Hepatic stellate cell (primary cell): ENCODE data around the gene DENND10.
"Not testable (repeated sequence)": the region's sequence is repeated elsewhere in the genome, so short reads cannot be mapped to it uniquely, and the experiment has no call there.

Source experiments
- DNase-seq: peaks from one replicate; pipeline ENCODE4 v3.0.0; 2011; ENCODE audit warnings: low spot score

Gene DENND10

DNA sequence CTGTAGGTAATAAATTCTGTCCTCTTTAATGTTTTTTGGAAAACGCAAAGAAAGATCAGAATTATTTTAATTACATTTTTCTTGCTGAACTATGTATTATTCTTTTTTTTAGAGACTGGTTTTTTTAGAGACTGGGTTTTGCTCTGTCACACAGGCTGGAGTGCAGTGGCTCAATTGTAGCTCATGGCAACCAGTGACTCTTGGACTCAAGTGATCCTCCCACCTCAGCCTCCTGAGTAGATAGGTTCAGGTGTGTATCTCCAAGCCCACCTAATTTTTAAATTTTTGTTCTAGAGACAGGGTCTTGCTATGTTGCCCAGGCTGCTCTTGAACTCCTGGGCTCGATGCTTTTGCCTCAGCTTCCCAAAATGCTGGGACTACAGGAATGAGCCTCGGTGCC lies 5.3 kb upstream of the DENND10 start:
- no peak for DNase-seq

DNA sequence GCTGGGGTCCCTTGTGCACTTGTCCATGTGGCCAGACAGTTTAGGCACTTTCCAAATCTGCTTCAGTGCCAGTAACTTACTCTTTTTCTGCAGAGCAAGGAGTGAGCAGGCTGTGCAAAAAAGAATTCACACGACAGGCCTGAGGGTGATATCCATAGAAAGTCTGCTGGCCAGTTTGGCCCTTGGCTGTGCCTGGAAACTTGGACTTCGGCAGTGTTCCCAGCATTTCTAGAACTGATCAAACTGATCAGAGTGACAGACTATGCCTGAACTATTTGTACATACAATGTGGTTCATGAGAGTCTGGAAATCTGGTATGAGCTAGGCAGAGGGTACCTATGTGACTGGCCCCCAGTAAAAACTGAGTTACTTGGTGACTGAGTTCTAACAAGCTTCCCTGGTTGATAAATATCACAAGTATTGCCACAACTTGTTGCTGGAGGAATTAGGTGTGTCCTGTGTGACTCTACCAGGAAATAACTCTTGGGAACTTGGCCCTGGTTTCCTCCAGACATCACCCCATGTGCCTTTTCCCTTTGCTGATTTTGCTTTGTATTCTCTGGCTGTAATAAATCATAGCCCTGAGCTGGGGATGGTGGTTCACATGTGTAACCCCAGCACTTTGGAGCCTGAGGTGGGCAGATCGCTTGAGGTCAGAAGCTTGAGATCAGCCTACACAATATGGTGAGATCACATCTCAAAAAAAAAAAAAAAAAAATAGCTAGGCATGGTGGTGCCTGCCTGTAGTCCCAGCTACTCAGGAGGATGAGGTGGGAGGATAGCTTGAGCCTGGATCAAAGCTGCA lies 3.3 kb upstream of the DENND10 start:
- DNase-seq, result no peak

DNA sequence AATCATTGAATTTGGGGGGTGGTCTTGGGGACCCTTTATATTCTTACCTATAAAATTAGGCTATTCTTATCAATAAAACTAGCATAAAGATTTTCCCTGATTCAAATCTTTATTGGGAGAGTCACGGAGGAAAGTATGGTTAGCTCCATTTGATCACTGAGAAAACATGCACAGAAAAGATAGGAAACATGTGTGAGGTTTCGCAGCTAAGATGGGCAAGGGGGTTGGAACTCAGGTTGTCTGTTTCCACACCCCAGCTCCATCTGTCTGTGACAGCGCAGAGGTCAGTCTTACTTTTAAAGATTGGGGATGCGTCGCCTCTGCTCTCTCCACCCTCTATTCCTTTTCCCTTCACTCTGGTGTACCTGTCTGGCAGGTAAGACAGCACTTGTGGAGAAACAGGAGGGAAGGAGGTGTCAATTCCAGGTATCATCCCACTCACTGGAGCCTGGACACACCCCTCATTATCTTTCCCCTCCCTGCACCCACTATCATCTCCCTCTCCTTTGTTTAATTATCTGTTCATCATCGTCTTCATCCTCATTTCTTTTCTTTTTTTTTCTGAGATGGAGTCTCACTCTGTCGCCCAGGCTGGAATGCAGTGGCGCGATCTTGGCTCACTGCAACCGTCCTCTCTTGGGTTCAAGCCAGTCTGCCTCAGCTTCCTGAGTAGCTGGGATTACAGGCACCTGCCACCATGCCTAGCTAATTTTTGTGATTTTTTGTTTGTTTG lies 2.4 kb upstream of the DENND10 start:
- DNase-seq, result no peak

DNA sequence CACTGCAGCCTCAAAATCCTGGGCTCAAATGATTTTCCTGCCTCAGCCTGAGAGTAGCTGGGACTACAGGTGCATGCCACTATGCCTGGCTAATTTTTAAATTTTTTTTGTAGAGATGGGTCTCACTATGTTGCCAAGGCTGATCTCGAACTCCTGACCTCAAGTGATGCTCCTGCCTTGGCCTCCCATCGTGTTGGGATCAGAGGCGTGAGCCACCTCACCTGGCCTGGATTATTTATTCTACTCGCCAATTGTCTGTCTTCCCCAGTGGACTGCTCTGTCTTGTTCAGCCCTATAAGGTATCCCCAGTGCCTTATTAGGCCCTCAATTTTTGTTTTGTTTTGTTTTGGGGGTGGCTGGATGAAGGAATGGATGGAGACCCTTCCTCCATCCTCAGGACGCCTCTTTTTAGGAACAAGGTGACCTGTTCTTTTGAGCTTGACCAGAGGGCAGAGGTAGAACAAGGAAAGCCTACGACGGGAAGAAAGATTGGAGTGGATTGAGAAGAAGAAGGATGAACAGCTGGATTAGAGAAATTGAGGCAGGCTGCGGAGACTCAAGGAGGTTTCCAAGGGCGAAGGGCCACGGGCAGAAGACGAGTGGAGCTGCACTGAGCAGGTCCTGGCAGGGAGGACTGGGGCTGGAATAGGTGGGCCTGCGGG lies 541 bp upstream of the DENND10 start:
- DNase-seq, result no peak

DNA sequence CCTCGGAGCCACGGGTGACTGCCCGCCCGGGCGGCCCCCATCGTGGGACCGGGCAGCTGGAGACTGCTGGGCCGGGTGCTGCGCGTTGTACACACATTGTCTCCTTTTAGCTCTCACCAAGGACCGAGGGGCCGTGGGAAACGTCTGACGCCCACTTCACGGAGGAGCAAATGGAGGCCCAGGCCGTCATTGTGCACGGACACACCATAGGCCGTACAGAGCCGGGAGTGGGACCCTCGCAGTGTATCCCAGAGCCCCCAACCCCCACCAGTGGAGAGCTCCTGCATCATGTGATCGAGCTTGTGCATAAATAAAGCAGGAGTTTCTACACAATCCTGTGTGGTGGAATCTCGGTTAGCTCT lies 722 bp downstream of the DENND10 start:
- DNase-seq, result no peak

DNA sequence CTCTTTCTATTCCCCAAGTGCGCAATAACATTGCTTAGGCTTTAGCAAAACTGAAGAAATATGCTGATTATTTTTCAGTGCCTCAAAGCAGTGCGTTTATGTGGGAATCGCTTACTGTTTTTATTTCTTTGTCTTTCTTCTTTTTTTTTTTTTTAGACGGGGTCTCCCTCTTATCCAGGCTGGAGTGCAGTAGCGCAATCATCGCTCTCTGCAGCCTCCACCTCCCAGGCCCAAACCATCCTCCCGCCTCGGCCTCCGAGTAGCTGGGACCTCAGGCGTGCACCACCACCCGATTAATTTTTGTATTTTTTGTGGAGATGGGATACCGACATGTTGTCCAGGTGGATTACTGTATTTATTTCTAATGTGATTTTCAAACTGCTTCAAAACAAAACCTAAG lies 1.2 kb downstream of the DENND10 start:
- DNase-seq, result no peak

DNA sequence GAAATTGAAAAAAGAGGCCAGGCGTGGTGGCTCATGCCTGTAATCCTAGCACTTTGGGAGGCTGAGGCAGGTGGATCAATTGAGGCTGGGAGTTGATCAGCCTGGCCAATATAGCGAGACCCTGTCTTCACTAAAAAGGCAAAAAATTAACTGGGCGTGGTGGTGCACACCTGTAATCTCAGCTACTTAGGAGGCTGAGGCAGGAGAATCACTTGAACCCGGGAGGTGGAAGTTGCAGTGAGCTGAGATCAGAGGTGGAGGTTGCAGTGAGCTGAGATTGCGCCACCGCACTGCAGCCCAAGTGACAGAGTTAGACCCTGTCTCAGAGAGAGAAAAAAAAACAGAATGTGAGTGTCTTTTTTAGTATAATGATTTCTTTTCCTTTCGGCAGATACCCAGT lies 2.0 kb downstream of the DENND10 start:
- DNase-seq, result not testable (repeated sequence)

DNA sequence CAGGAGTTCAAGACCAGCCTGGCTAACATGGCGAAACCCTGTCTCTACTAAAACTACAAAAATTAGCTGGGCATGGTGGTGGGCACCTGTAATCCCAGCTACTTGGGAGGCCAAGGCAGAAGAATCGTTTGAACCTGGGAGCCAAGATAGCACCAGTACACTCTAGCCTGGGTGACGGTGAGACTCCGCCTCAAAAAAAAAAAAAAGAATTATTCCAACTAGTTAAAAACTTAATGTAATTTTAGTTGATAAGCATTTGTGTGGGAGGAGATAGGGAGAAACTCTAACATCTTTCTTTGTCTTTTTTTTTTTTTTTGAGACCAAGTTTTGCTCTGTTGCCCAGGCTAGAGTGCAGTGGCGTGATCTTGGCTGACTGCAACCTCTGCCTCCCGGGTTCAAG lies 3.2 kb downstream of the DENND10 start:
- DNase-seq, result not testable (repeated sequence)

DNA sequence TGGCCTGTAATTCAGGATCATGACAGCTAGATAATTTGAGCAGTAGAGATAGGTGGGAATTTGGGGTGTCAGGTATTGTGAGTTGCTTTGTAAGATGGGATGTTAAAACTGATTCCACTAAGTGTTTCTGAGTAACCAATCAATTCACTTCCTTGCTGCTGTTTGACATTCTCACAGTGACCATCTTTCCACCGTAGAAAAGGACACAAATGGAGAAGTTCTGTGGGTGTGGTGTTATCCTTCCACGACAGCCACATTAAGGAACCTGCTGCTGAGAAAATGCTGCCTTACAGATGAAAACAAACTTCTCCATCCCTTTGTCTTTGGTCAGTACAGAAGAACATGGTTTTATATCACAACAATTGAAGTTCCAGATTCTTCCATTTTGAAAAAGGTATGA lies 3.9 kb downstream of the DENND10 start:
- DNase-seq, result not testable (repeated sequence)

DNA sequence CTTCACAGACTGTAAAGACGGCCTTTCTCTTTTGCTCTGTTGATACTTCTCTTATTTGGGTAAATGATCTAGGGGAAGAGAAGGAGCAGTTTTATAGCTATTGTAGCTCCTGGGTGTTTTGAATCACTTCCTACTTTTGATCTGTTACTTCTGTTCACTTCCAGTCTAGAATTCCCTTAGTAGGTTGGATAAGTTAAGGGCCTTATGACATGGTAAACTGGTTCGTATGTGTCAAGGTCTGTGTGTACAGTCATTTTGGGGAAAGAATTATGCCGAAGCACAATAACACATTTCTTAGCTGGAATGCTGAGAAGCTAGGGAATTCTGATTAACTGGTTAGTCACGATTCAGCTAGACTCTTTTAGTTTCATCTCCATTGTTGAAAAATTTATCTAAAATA lies 8.1 kb downstream of the DENND10 start:
- DNase-seq, result peak; percentile 44

DNA sequence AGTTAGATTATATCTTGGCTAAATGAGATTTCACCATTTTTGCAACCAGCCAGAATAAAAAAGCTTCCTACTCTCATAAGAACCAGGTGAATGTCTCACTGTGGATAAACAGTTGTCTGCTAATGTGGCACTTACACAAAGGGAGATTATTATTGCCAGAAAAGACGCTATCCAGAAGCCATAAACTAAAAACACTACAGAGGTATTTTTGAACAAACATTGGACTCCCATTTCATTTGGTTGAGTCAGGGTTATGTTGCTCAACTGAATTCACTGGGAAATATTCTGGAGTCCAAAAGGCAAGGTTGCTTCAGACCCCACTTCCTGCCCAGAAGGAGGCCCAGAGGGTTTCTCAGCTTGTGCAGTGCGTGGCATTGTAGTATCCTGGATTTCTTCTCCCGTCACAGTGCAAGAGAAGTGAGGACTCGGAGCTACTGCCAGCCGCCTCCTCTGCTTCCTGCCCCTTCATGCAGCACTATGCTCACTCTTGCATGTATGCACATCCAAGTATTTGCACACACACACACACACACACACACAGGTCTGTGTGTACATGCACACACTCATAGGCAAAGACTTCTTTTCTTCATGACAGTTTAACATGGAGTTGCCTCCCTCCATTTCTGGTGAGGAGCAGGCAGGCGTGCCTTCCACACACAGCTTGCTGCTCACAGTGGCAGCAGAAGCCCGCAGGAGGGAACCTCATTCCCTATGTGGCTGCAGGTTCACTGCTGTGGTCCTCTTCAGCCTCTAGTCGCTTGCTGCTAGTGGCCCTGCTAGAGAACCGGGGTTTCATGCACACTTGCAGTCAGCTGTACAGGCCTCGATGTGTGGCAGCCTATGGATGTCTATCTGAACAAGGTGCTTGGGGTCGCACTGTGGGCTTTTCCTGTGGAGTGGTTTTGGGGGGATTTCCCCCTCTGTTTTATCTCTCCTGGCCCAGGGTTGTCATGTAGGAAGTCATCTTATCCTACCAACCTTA lies 10.1 kb downstream of the DENND10 start:
- DNase-seq, result peak; percentile 87

DNA sequence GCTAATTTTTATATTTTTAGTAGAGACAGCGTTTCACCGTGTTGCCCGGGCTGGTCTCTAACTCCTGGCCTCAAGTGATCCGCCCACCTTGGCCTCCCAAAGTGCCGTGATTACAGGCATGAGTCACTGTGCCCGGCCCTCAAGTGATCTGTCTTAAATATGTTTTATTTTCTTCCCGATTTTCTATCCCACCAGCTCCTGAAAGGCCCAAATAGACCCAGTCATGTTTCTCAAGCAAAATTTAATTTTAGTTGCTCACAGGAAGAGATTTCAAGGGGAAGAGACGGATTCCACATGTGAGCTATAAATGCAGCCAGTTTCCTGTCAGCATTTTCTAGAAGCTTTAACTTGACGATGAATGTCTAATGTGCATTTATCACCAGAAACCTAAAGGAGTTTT lies 12.0 kb downstream of the DENND10 start:
- DNase-seq, result no peak

DNA sequence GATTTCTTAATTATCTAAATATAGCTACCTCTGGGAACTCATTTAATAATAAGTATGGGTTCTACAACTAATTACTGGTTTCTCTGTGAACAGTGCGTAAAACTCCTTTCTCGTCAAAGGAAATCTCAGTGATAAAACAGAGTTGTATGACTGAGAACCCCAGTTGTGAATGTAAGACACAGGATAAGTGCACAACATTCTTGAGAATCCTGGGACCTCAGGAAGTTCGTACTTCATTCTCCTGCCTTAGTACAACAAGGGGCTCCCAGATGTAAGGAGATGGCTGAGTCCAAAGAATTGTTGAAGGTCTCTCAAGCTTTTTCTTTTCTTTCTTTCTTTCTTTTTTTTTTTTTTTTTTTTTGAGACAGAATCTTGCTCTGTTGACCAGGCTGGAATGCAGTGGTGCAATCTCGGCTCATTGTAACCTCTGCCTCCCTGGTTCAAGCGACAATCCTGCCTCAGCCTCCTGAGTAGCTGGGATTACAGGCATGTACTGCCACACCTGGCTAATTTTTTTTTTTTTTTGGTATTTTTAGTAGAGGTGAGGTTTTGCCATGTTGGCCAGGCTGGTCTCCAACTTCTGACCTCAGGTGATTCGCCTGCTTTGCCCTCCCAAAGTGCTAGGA lies 12.5 kb downstream of the DENND10 start:
- no peak for DNase-seq

DNA sequence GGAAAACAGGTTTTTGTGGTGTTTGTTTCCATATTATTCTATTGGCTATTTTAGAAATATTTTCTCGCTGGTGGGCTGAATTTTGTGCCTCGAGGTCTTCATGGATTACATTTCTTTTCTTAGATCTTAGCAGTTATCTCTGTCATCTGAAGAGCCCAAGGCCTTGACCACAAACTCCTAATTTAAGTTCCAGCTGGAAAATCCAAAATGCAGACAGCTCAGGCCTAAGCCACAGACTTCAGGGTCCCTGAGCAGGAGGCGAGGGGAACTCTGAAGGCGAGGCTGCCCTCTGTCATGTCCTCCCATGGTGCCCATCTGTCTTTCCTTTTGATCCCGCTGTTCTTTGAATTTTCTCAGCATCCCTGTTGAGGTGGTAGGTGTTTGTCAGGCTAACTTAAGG lies 14.3 kb downstream of the DENND10 start:
- DNase-seq, result no peak

DNA sequence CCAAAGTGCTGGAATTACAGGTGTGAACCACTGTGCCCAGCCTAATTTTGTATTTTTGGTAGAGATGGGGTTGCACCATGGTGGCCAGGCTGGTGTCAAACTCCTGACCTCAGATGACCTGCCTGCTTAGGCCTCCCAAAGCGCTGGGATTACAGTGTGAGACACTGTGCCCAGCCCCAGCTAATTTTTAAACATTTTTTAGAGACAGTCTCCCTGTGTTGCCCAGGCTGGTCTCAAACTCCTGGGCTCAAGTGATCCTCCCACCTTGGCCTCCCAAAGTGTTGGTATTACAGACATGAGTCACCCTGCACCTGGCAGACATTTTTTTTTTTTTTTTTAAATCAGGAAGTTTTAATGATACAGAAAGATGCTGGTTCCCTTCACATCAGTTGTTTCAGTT lies 15.5 kb downstream of the DENND10 start:
- DNase-seq, result no peak

DNA sequence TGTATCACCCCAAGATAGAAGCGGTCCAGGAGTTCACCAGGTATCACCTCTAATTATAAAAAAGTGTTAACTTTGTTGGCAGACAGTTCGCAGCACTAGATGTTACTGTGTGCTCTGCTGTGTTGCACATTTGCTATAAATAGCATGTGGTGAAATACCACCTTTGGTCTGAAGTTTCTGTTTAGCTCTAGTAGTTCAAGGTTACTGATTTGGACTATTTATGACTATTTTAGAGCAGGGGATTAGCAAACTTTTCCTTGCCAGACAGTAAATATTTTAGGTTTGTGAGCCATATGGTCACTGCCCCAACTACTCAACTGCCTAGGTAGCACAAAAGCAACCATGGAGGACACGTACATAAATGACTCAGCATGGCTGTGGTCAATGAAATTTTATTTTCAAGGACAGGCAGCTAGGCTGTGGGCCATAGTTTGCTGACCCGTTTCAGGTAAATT lies 16.5 kb downstream of the DENND10 start:
- no peak for DNase-seq

DNA sequence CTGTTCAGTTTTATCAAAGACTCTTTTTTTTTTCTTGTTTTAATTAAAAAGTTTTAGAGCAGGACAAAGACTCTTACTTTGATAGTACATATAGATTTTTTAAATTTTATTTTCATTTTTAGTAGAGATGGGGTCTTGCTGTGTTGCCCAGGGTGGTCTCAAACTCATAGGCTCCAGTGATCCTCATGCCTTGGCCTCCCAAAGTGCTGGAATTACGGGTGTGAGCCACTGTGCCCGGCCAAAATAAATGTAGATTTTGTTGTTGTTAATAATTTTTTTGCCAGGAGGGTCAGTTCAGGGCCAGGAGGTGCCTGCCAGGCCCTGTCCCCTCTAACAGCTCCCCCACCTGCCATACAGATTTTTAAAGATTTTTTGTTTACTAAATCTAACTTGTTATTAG lies 17.0 kb downstream of the DENND10 start:
- no peak for DNase-seq

DNA sequence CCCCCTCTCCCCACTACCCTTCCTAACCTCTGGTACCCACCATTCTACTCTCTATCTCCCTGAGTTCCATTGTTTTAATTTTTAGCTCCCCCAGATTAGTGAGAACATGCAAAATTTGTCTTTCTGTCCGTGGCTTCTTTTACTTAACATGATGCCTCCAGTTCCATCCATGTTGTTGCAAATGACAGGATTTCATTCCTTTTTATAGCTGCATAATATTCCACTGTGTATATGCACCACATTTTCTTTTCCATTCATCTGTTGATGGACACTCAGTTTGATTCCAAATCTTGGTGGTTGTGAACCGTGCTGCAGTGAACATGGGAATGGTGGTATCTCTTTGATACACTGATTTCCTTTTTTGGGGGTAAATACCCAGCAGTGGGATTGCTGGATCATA lies 22.0 kb downstream of the DENND10 start:
- no peak for DNase-seq

DNA sequence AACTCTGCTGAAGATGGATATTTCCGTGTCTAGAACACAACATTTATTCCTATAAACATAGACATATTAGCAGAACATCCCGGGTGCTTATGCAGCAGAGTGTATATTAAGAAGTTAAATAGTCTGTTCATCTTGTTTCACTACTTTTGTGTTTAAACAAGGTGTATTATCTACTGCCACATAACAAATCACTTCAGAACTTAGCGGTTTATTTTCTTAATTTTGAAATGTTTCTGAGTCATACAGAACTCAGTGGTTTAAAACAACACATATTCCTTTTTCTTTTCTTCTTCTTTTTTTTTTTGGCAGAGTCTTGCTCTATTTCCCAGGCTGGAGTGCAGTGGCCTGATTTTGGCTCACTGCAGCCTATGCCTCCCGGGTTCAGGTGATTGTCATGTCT lies 25.8 kb downstream of the DENND10 start:
- no peak for DNase-seq

DNA sequence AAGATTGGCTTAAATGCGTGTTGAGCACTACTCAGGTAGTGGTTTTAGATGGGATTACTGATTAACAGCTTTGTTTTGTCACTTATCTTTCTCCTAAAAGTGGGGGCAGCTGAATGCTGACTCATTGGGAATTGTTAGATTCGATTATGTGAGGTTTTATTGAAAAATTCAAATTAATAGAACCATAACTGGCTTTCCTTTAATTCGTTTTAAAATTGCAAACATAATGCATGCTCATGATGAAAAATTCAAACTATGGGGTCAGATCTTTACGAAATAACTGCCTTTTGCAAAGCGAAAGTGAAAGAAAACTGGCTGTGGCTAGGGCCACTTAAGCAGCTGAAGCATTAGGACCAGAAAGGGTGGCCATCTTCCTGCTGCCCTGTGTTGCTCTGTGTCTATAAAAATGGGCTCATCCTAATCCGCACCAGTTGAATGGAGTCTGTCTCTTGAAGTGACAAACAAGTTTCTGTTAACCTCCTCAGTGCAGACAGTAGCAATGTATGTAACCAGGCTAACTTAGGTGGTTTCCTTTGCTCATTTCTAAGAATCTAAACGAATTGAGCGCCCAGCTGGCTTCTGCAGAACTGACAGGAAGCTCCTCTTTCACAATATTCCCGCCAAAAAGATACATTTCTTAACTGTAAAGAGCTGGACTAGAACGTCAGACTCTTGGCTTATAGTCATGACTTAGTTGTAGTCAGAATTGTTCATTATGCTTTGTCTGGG lies 27.8 kb downstream of the DENND10 start:
- no peak for DNase-seq
